ENCODE results near the gene LRRC40. TPM values are rescaled to one million over a fixed set of nuclear protein-coding genes. Genes with fewer than 3 reads are reported as not detected.
"Not testable (repeated sequence)": the region's sequence is repeated elsewhere in the genome, so short reads cannot be mapped to it uniquely, and the experiment has no call there.

The LRRC40 gene
- total and polyA plus RNA-seq, 12 donors: 5.8 to 18.7 (median 11.1) TPM

- intact Hi-C loops (cut with DNase I): no loop called here
- no peaks in the 10 kb centered on the region for H3K4me1 ChIP-seq (replicated peaks in 1 of 2)
- DNase-seq: no peak
- H3K27me3 ChIP-seq: no peaks in the 10 kb centered on the region
- 91 to 100% (median 96%) methylated on average over 2 of the region's 2 CpGs for WGBS, 4 donors
- no peak overlapping the region for H3K27ac ChIP-seq
- TF ChIP-seq POLR2A (IDR thresholded peaks at IDR 0.05) (no peak), CTCF (IDR thresholded peaks at IDR 0.05) (no peak)
- H3K4me3 ChIP-seq: no peak overlapping the region
- no peaks in the 10 kb centered on the region for H3K36me3 ChIP-seq (replicated peaks in 1 of 2)
- no peaks in the 10 kb centered on the region for H3K9me3 ChIP-seq (replicated peaks in 1 of 3)
Observed at GRCh38 chr1:70188522-70188921, 16.9 kb downstream of the LRRC40 start.

- WGBS, 4 donors: 94 to 99% (median 97%) methylated on average over 3 of the region's 3 CpGs
- intact Hi-C loops (cut with DNase I); DNase-seq; H3K27ac ChIP-seq; H3K9me3 ChIP-seq (replicated peaks in 1 of 3); H3K4me3 ChIP-seq; H3K27me3 ChIP-seq; H3K4me1 ChIP-seq (replicated peaks in 1 of 2); H3K36me3 ChIP-seq (replicated peaks in 1 of 2): not testable (repeated sequence)
Observed at GRCh38 chr1:70185181-70185580, 20.2 kb downstream of the LRRC40 start.

GRCh38 chr1:70171512-70171911, 33.9 kb downstream of the LRRC40 start:
- no peaks in the 10 kb centered on the region for H3K36me3 ChIP-seq (replicated peaks in 1 of 2)
- WGBS, 4 donors: 95 to 100% (median 95%) methylated on average over 1 of the region's 1 CpG

GRCh38 chr1:70169018-70169839, 36.1 kb downstream of the LRRC40 start:
- WGBS, 4 donors: 92 to 97% (median 93%) methylated on average over 5 of the region's 5 CpGs

More at GRCh38 chr1:70171512-70171911, 33.9 kb downstream of the LRRC40 start:
- H3K9me3 ChIP-seq (replicated peaks in 1 of 3): no peaks in the 10 kb centered on the region
- TF ChIP-seq CTCF (IDR thresholded peaks at IDR 0.05) (no peak), POLR2A (IDR thresholded peaks at IDR 0.05) (no peak)
- intact Hi-C loops (cut with DNase I): no loop called here
- H3K4me3 ChIP-seq: no peak overlapping the region
- H3K4me1 ChIP-seq (replicated peaks in 1 of 2): no peaks in the 10 kb centered on the region
- DNase-seq: no peak
- no peaks in the 10 kb centered on the region for H3K27me3 ChIP-seq
- H3K27ac ChIP-seq: no peak overlapping the region

More at GRCh38 chr1:70169018-70169839, 36.1 kb downstream of the LRRC40 start:
- DNase-seq: no peak
- Histone ChIP-seq H3K36me3 (replicated peaks in 1 of 2) (no peaks in the 10 kb centered on the region), H3K27me3 (no peaks in the 10 kb centered on the region), H3K27ac (no peak overlapping the region), H3K4me3 (no peak overlapping the region), H3K4me1 (replicated peaks in 1 of 2) (no peaks in the 10 kb centered on the region), H3K9me3 (replicated peaks in 1 of 3) (no peaks in the 10 kb centered on the region)
- intact Hi-C loops (cut with DNase I): no loop called here
- TF ChIP-seq CTCF (IDR thresholded peaks at IDR 0.05): no peak
- no peak for TF ChIP-seq POLR2A (IDR thresholded peaks at IDR 0.05)
